Panc1 (cell line): ENCODE data around the gene PRKAG2.

Experiments used
- CTCF ChIP-seq: fragments of 450-650 bp; IDR thresholded peaks from 2 replicates; pipeline ENCODE4 v1.5.1; 2017; ENCODE audit warnings: mild to moderate bottlenecking
- POLR2AphosphoS5 ChIP-seq: IDR thresholded peaks from 2 replicates; pipeline ENCODE4 v1.6.1; 2012; ENCODE audit warnings: mild to moderate bottlenecking, low read depth, low read length, moderate library complexity
- TCF7L2 ChIP-seq: IDR thresholded peaks from 2 replicates; pipeline ENCODE4 v1.6.1; 2011; ENCODE audit warnings: mild to moderate bottlenecking, low read depth, low read length, inconsistent platforms
- TF ChIP-seq, protein P1 (sequence below), 2 experiments: IDR thresholded peaks; 2 replicates each; pipeline ENCODE4 v1.6.1; 2011 to 2012; ENCODE audit warnings: low read depth in 2 of 2, control low read depth in 1 of 2, low read length in 1 of 2, mild to moderate bottlenecking in 1 of 2, moderate library complexity in 1 of 2; ENCODE audit not compliant: insufficient read depth in 1 of 2

- no peak for TF ChIP-seq CTCF
- TF ChIP-seq, protein P1, sequence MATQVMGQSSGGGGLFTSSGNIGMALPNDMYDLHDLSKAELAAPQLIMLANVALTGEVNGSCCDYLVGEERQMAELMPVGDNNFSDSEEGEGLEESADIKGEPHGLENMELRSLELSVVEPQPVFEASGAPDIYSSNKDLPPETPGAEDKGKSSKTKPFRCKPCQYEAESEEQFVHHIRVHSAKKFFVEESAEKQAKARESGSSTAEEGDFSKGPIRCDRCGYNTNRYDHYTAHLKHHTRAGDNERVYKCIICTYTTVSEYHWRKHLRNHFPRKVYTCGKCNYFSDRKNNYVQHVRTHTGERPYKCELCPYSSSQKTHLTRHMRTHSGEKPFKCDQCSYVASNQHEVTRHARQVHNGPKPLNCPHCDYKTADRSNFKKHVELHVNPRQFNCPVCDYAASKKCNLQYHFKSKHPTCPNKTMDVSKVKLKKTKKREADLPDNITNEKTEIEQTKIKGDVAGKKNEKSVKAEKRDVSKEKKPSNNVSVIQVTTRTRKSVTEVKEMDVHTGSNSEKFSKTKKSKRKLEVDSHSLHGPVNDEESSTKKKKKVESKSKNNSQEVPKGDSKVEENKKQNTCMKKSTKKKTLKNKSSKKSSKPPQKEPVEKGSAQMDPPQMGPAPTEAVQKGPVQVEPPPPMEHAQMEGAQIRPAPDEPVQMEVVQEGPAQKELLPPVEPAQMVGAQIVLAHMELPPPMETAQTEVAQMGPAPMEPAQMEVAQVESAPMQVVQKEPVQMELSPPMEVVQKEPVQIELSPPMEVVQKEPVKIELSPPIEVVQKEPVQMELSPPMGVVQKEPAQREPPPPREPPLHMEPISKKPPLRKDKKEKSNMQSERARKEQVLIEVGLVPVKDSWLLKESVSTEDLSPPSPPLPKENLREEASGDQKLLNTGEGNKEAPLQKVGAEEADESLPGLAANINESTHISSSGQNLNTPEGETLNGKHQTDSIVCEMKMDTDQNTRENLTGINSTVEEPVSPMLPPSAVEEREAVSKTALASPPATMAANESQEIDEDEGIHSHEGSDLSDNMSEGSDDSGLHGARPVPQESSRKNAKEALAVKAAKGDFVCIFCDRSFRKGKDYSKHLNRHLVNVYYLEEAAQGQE (IDR thresholded peaks at IDR 0.05; ENCODE audit: insufficient read depth in 1 of 2, low read depth in 2 of 2, low read length in 1 of 2): no peak
- no peak for TF ChIP-seq TCF7L2
- no peak for TF ChIP-seq POLR2AphosphoS5
Observed at GRCh38 chr7:151743481-151743983, 133.4 kb downstream of the PRKAG2 start.
